Esophagus mucosa (tissue), 1 donor: ENCODE data around the gene TYK2. TPM values are rescaled to one million over a fixed set of nuclear protein-coding genes. Genes with fewer than 3 reads are reported as not detected.

Experiments used
- ATAC-seq: fragments of 200-7000 bp; cut with Tn5 transposase; one replicate; pipeline ENCODE4 v1.9.1; 2020
- total RNA-seq: library from RNA; stranded (reverse); gene quantifications from one replicate; pipeline ENCODE4 v1.2.4, GENCODE V29; 2023
- donor health status: DM: yes; HTN: yes; CAD: no.

Gene TYK2
- total RNA-seq, 1 donor from 2014 or later = 51.1 TPM

GRCh38 chr19:10332965-10333757 lies 47.2 kb downstream of the TYK2 start, which contains the start of gene RAVER1:
TSS of gene RAVER1 (minus strand) at chr19:10333529. CDS start at chr19:10333507, 22 bp downstream.
- peak; percentile 94 for ATAC-seq

GRCh38 chr19:10332158-10332964 lies 48.0 kb downstream of the TYK2 start:
- ATAC-seq = no peak

- ATAC-seq = no peak
Measured at GRCh38 chr19:10329555-10329954, 50.8 kb downstream of the TYK2 start.

GRCh38 chr19:10328558-10329429 lies 51.6 kb downstream of the TYK2 start:
- ATAC-seq = no peak

- ATAC-seq = no peak
Measured at GRCh38 chr19:10327793-10328192, 52.6 kb downstream of the TYK2 start.

- ATAC-seq = no peak
Measured at GRCh38 chr19:10325732-10326131, 54.6 kb downstream of the TYK2 start.

- no peak for ATAC-seq
Measured at GRCh38 chr19:10321874-10322835, 58.2 kb downstream of the TYK2 start.

- peak; percentile 41 for ATAC-seq
Measured at GRCh38 chr19:10321417-10321797, 59.0 kb downstream of the TYK2 start.

GRCh38 chr19:10320602-10321416 lies 59.6 kb downstream of the TYK2 start:
- ATAC-seq = no peak

- ATAC-seq = no peak
Measured at GRCh38 chr19:10318807-10319682, 61.3 kb downstream of the TYK2 start.

GRCh38 chr19:10317857-10318462 lies 62.4 kb downstream of the TYK2 start:
- ATAC-seq = no peak

GRCh38 chr19:10317045-10317856 lies 63.1 kb downstream of the TYK2 start:
- ATAC-seq = no peak

GRCh38 chr19:10316229-10317044 lies 63.9 kb downstream of the TYK2 start:
- ATAC-seq = no peak

- ATAC-seq = peak; percentile 82
Measured at GRCh38 chr19:10315335-10316214, 64.8 kb downstream of the TYK2 start, which contains the start of gene FDX2. TSS of gene FDX2 (minus strand) at chr19:10316015. CDS start at chr19:10315996, 19 bp downstream.

GRCh38 chr19:10309423-10309822 lies 70.9 kb downstream of the TYK2 start, which contains the start of gene ZGLP1:
TSS of gene ZGLP1 (minus strand) at chr19:10309815.
- no peak for ATAC-seq

GRCh38 chr19:10306327-10306726 lies 74.0 kb downstream of the TYK2 start:
- no peak for ATAC-seq
